8988T (cell line): ENCODE data around the gene LPP.

Experiments used
- DNase-seq: peaks from one replicate; pipeline ENCODE4 v3.0.0; 2011

LPP gene

DNA sequence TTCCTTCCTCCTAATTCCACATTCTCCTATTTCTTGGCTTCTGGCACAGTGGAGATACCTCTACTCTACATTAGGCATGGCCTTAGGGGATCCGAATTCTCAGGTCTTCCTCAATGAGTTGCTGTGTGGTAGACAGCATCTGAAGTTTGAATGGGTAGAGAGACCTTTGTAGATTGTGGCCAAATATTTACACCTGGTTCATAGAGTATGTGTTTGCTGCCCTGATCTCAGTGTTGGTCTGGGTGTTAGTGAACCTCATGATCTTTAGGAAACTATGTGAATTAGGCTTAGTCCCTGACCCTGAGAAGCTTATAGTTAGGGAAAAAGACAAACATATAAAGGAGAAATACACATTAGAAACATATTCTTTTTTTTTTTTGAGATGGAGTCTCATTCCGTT lies 75.8 kb downstream of the LPP start:
- no peak for DNase-seq

DNA sequence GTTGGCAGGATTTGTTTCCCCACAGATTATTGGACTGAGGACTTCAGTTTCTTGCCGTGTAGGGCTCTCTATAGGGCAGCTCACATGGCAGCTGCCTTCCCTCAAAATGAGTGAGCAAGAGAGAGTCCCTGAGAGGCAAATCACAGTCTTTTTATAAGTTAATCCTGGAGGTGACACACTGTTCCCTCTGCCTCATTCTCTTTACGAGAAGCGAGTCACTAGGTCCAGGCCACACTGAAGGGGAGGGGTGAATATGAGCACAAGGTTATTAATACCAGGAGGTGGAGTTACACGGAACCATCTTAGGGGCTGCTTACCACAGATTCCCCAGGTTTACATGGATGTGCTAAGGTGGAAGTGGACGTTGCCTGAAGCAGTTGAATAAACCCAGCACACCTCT lies 77.0 kb downstream of the LPP start:
- DNase-seq: no peak

DNA sequence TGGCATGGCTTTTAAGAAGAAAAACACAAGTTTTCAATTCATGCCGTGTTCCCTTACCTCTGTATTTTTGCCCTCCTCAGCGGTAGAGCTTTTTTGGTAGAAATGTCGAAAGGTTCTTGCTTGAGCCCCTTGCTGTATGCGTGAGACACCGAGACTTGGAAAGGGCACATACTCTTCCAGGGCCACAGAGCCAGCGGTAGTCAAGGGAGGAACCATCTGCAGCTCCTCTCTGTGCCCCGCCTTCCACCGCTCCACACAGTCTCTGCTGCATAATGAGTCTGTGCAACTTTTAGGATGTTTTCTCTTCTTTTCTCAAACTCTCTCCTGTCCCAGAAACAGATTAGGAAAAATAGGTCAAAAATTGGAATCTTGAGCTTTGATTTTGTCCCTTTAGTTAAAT lies 77.5 kb downstream of the LPP start:
- DNase-seq: no peak

DNA sequence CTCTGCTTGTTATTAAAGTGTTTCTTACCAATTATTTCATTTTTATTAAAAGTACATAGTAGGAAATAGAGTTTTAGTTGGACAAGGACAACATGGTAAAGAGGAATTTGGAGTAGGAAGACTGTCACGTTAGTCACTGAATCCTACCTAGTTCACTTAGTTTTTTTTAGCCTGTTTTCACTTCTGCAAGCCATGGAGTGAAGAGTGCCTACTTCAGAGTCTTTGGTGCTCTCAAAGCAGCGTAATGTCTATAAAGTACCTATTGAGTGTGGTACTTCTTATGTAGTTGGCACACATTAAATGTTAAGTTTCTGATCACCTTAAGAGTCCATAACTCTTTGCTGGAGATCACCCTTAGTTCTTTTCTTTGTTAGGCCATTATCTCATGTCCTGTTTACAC lies 78.7 kb downstream of the LPP start:
- DNase-seq: no peak

DNA sequence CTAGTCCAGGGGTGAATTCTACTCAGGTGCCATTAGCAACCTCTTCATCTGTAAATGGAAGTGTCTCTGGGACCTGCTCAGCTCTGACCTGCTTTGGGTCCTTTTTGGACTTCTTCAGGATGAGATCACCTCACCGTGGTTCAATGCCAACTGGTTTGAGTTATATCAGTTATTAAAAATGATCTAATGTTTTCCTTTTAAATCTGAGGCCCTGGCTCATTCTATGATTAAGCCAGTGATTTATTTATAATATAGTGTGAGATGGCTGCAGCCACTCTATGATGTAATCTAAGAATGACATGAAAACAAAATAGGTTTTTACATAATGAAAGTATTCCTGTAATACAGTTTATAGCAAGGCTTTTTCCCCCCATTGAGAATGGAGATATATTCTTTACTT lies 79.4 kb downstream of the LPP start:
- no peak for DNase-seq

DNA sequence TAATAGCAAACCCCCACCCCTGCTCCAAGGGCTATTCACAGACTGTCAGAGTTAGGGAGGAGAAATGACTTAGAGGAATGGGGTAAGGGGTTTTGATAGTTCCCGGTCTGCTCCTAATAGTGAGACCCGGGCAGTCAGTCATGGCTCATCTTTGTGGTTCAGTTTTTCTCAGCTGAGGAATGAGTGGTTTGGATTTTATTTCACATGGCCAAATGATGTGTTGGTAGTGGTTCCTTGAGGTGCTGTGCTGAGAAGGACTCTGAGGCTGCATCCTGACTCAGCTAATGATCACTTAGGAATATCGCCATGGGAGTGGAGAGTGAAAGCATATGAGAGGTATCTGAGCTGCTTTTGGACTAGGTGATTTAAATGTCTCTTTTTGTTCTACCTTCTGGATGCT lies 80.2 kb downstream of the LPP start:
- DNase-seq: no peak

DNA sequence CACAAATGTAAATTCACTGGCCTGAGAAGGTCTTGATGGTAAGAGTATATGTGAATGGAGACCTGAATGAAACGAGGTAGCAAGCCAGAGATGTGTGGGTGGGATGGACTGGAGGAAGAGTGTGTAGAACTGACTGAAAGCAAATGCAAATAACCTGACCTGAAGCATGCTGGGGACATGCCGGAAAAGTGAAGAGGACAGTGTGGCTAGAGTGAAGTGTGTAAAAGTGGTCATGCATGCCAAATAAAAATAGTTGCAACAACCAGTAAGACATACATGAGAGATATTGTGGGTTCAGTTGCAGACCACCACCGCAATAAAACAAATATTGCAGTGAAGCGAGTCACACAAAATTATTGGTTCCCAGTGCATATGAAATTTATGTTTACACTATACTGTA lies 82.3 kb downstream of the LPP start:
- DNase-seq: no peak

DNA sequence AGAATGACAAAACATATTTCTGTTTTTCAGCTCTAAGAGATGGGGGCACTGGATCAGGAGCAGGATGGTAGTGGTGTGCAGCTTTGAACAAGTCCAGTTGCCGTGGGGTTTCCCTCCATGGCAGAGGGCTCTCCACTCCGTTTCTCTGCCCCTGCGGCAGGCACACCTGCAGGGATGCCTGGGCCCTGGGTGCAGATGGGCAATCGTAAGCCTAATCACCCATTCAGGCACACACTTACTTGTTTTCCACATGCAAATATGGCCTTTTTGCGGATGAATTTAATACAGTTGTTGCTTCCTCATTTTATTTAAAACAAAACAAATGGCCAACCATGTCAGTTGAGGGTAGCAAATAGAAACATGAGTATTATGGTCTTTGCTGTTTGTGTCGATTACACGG lies 85.1 kb downstream of the LPP start:
- DNase-seq: no peak

DNA sequence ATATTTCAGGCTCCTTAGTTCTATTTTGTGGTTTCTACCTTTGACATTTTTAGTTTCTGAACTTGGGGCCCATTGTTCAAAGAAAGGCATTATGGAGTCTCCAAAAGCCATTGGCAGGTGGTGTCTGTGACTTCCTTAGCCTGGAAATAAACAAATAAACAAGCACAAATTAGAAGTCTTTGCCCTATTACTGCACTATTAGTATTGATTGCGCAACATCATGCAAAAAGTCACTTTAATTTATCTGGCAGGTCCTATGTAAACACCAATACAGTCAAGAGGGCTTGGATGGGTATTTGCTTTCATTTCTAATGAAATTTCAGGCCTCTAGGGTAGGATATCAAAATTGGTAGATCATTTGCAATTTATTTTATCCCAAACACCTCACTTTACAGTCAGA lies 85.6 kb downstream of the LPP start:
- DNase-seq: no peak

DNA sequence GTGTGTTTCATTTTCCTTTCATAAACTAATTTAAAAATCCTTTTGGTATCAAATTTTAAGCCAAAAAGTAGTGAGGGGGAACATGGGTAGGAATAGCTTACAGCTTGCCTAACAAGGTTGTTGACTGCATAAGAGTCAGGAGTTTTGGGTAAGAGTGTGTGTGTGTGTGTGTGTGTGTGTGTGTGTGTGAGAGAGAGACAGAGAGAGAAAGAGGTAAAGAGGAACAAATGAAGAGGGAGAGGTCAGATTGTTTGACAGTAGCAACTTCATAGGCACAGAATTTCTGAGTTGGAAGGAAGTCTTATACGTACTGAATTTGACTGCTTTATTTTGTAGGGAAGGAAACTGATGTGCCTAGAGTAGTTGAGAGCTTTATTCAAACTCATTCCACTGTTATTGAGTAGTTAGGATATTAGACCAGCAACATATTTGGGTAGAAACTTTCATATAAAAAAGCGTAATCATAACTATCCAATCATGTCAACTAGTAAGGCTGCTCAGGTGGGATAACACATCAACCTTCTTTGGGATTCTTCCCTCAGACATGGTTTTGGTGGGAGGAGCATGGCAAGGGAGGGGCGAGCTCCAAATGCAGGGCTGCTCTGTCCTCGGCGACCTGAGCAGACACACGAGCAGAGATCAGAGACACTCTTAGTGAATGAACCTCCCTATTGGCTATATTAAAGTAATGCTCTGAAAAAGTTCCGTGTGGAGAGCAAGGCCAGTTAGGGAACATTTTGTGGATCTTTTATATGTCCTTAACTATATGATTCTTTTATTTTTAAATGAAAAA lies 86.4 kb downstream of the LPP start:
- DNase-seq: no peak

DNA sequence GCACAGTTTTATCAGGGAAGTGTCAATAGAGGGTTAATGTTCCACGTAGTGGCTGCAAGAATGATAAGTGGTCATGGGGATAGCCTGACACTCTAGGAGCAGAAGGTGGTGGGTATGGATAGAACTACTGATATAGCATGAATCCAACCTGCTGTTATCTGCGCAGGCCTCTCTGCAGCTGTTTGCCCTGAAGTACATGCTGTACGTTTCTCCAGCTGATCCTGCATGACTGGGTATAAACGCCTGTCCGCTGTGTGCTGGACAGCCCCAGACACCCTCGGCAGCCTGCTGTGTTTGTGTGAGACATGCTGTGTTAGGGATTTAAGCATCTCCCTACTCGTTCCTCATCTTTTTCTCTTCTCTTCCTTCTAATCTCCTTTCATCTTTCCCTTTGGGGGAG lies 87.1 kb downstream of the LPP start:
- DNase-seq: no peak

DNA sequence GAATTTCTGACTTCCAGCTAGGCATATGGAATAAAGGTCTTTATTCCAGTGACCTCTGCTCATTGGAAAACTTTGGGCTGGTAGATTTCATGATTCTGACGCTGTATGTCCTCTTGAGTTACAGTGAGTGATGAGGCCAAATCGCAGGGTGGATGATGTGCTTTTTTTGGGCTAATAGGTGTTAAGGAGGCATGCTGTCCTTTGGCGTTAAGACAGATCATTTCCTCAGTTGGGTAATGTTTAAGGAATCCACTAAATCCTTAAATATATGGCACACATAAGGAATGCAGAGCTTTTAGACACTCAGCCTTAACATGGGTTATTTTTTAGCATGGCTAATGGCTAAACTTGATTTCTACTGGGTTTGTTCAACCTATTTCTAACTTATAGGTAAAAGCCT lies 87.9 kb downstream of the LPP start:
- no peak for DNase-seq

DNA sequence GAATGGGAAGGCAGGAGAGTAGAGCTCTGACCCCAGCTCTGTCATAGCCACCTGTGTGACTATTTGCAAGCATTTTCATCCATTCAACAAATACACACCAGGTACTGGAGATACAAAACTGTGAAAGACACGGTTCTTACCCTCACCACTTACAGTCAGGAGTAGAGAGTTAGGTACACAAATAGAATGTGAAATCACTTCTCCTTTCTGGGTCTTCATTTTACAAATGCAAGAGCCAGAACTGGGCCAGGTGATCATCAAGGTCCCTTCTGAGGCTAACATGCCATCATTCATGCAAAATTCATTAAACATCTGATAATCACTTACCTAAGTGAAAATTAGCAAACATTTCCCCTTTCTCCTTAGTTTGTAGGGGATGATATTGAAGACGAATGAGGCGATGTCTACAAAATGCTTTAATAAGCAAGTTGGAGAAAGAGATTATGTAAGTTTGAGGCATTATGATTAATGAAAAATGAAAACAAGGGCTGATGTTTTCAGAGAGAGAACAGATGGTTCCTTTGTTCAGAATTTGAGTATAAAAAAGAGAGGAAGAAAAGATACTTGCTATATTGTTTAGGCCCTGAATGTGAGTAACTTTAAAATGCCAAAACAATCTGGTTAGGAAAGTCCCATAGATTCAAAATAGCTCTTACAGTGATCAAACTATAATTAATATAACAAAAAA lies 88.6 kb downstream of the LPP start:
- DNase-seq: no peak

DNA sequence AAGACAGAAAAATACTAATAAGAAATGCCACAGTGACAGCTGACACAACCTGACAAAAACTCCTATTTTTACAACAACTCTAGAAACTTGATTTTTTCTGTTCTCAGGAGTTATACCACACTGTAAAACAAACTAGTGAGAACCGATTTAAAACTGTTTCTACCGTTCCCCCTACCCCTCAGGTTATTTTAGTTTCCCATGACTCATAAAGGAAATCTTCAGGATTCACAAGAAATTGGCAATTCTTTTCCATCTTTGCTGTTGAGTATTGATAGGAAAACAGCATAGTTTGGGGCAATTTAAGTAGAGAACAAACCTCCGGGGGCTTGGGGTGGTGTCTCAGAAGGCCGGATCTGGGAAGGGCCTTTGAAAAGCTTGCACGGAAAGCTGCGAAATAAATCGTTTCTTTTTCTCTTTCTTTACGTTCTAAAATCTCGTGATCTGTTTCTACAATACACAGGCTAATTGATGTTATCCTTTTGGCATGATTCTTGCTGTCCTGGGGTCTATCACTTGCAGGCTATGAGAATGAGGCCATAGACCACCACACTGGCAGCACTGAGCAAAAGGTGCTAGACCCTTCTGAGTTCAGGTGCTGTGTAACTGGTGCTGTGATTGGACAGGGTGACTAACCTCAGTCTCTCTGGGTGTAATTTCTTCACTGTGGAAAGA lies 89.3 kb downstream of the LPP start:
- DNase-seq: no peak

DNA sequence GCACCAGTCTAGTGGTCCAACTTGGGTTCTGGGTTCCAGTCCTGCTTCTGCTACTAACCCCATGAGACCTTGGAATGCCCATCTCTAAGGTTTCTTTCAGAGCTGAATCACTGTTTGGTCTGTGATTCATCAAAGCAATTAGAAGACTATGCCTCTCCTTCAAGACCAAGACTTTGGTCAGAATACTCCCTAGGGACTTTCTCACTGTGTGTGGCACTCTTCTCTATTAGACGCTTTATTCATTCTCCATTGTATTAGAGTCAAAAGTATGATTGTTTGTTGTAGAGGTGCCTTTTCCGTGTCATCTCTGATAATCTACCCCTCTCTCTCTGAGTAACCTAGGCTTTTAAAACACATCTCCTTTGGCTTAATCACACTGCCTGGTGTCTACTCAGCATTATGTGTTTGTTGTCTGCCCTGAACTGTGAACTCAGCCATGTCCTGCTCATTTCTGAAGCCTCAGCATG lies 90.5 kb downstream of the LPP start:
- DNase-seq: no peak

DNA sequence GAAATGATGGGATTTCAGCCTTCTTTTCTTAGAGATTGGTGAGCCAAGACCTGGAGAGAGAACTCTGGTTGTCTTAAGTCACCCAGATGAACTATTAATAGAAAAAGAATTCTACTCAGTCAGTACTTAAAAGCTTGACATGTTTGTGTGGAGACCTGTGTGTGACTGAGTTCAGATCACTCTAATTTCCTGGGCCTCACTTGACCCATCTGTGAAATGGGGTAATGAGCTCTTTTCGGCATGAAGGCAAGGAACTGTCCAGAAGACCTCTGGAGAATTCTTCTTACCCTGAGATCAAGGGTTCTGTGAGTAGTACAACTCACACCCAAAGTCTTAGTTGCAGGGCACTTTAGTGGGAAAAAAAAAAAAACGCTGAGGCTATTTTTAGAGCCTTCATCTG lies 92.9 kb downstream of the LPP start:
- DNase-seq: no peak

DNA sequence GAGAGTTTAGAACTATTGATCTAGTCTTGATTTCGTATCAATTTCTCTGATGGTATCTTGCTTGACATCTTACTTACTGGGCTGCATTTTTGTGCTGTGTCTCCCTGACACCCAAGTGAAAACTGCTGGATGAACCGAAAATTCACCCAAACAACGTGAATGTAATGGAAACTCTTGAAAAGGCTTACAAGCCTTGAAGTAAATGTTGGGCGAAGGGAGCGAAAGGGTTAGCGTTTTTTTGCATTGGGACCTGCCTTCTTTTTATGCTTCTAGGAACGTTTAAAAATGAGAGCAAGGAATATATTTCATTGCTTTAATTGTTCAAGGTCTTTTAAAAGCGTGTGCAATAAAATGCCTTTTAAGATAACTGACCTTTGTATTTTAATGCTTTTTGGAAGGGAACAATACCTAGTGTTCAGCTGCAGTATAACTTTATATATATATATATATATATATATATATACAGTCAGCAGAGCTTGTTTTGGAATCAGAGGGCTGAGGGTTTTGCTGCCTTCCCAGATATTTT lies 94.1 kb downstream of the LPP start:
- no peak for DNase-seq

DNA sequence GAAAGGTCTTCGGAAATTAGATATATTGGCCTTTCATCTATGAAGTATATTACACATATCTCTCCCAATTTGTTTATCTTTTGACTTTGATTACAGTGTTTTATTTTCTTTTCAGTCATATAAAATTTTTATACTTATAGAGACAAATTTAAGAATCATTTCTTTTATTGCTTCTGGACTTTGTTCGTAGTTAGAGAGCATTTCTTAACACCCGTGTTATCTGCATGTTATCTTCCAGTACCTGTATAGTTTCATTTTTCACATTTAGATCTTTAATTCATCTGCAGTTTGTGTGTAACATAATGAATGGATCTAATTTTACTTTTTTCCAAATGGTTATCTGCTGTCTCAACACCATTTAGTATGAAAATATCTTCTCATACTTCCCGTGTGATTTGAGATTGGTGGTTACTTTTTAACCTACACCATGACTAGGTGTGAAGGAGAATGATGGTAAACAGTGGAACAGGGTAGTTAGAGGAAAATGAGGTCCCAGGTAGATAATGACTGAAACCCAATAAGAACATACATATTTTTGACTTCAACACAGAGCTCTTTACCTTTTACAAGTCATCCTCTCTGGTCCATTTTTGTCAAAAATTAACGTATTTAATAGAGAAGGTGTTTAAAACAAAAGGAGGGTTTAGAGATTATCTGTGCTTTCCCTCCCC lies 99.3 kb downstream of the LPP start:
- DNase-seq: no peak

DNA sequence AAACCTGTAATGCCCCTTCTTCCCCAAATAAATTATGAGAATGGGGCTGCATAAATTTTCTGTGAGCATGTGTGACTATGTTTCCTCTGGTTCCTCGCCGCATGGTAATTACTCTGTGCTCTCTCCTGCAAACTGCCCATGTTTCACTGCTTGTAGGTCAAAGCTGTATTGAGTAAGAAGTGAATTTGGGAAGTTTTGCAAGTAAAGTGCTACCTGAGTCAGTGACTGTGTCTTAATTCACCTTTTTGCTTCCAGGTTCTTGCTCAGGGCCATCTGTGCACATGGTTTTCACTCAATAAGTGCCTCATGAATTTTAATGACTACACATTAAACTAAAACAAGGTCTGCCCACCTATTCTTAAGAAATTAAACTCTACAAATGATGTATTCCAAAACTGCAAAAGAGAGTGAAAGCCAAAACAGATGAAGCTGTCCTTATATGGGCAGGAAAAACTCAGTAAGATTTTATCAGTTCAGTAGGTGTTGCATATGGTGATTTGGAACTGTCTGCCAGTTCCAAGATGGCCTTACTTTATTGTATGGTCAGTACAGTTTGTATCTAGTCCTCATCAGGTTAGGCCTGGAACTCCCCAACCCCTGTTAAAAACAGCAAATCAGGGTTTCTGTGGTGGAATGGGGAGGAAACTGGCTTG lies 100.0 kb downstream of the LPP start:
- DNase-seq: no peak

DNA sequence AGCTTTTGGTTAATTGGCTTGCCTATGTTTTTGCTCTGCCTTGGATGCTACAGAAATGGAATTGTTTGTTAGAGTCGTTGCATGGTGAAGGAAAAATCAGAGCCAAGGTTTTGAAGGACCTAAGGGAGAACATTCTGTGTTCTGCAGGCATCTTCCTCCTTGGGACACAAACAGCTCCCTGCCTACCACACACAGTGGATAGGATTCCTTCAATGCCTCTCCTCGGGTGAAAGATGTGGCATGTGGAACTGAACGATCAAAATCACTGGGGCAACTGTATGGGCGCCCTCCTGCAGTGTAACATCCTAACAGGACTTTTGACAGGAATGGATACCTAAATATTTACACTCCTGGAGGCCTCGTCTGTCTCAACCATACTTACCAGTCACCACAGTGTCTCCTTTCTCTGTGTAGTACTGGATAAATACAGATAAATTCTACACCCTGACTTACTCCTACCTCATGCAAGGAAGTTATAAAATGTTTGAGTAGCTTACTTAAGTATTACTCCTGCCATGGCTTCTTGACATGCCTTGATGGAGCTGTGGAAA lies 100.6 kb downstream of the LPP start:
- DNase-seq: no peak

DNA sequence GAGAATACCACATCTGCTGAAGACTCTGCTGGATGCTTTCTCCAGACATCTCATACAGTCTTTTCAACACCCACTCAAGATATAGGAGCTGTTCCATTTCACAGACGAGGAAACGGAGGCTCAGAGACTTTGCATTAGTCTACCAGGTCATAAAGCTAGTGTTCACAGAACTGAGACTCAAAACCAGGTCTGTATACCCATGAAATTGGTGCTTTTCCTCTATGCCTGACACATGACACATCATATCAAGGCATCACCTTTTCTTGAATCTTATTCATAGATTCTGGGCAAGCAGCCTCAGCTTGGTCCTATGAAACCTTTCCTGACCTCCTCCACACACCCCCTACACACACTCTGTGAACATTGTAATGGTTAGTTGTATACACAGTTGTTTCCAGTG lies 101.2 kb downstream of the LPP start:
- DNase-seq: no peak

DNA sequence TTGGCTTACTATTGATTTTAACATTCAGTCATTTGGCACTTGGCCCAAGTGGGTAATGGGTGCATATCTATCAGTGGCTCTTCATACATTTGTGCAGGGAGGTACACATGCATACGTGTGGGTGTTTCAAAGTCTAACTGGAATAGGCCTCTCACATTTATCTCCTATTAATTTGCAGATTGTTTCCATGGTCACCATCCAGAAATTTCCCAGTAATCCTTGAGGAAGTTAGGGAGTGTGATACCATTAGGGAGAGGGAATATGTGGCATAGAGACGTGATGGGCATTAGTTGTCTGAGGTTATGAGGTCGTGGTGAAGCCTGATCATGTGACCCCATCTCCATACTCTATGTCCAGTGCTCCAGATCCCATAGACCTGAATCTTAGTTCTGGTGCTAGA lies 102.8 kb downstream of the LPP start:
- DNase-seq: no peak
